AG04449 (cell line): Measurements from ENCODE around the gene MYADML2.

ENCODE experiments used
- CTCF ChIA-PET: fragments of 350-600 bp; formaldehyde crosslinking; extraction: SDS; loops from one replicate; lab custom pipeline; 2021; ENCODE audit warnings: antibody characterized with exemption; lab: Yijun Ruan, JAX
- POLR2A ChIA-PET: fragments of 400-600, 350-600 bp; formaldehyde crosslinking; extraction: SDS; loops from one replicate; lab custom pipeline; 2020; ENCODE audit warnings: antibody characterized with exemption, inconsistent platforms; lab: Yijun Ruan, JAX
- DNase-seq: peaks from one replicate; pipeline ENCODE4 v3.0.0-alpha.2; 2010; ENCODE audit warnings: low read depth, low spot score
- H3K4me3 ChIP-seq: 2 replicates; pipeline ENCODE4 v1.5.1; 2011; ENCODE audit warnings: low read depth, mild to moderate bottlenecking, control low read depth, low read length
- TF ChIP-seq, protein P1 (sequence below): IDR thresholded peaks from one replicate; pipeline ENCODE4 v1.5.1; 2011; ENCODE audit warnings: mild to moderate bottlenecking, moderate library complexity, low read length, control low read depth, inconsistent platforms; ENCODE audit not compliant: insufficient read depth; ENCODE audit errors: missing control alignments

MYADML2 gene

DNA sequence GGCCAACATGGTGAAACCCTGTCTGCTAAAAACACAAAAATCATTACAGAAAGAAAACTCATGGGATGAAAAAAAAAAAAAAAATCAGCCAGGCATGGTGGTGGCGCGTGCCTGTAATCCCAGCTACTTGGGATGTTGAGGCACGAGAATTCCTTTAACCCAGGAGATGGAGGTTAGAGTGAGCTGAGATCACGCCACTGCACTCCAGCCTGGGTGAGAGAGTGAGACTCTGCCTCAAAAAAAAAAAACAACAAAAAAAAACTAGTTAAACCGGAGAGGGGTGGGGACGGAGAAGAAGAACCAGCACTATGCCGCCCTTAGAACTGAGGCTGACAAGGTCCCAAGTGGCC lies 21.3 kb upstream of the MYADML2 start:
- DNase-seq, result no peak
- TF ChIP-seq, protein P1, sequence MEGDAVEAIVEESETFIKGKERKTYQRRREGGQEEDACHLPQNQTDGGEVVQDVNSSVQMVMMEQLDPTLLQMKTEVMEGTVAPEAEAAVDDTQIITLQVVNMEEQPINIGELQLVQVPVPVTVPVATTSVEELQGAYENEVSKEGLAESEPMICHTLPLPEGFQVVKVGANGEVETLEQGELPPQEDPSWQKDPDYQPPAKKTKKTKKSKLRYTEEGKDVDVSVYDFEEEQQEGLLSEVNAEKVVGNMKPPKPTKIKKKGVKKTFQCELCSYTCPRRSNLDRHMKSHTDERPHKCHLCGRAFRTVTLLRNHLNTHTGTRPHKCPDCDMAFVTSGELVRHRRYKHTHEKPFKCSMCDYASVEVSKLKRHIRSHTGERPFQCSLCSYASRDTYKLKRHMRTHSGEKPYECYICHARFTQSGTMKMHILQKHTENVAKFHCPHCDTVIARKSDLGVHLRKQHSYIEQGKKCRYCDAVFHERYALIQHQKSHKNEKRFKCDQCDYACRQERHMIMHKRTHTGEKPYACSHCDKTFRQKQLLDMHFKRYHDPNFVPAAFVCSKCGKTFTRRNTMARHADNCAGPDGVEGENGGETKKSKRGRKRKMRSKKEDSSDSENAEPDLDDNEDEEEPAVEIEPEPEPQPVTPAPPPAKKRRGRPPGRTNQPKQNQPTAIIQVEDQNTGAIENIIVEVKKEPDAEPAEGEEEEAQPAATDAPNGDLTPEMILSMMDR, result no peak
- CTCF ChIA-PET, result interaction anchor here (1.1 to 3.7 kb wide), 6 partner anchors 8 to 62 kb away, joined by 3 to 30 read pairs (median 11); partner anchors contain the start of genes CENPX, LRRC45 and RAC3
- H3K4me3 ChIP-seq, result no peak overlapping the region
- POLR2A ChIA-PET, result no interaction called here

DNA sequence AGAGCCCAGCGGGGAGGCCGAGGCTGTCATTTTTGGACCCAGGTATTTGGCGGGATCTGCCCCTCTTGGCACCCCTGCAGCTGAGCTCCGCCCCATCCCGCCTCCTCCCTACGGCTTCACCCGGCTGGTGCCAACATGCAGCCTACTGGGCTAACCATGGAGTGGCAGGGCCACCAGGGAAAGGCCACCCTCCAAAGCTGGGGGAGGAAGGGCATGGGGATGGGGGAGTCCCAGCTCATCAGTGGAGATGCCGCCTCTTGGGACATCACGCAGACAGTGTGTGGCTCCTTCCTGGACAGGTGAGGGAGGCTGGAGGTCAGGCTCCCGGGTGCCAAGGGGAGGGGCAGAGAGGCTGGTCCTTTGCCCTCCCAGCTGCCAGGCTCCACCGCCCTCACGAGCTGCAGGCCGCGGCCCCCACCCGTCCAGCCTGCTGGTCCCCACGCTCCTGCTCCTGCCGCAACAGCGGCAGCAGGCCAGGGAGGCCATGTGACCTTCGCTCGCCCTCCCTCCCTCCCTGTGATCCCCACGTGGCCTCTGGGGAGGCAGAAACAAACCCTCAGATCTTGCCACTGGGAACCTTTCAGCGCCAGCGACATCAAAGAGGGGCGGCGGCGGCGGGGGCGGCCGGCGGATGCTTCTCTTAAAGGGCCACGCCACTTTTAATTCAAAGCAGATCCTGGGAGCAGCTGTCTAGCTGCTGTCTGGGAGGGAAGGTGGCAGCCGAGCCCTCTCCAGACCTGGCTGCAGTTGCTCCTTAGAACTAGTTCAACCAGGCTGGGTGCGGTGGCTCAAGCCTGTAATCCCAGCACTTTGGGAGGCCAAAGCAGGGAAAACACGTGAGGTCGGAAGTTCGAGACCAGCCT lies 20.7 kb upstream of the MYADML2 start:
- DNase-seq, result no peak
- TF ChIP-seq, protein P1, result no peak

DNA sequence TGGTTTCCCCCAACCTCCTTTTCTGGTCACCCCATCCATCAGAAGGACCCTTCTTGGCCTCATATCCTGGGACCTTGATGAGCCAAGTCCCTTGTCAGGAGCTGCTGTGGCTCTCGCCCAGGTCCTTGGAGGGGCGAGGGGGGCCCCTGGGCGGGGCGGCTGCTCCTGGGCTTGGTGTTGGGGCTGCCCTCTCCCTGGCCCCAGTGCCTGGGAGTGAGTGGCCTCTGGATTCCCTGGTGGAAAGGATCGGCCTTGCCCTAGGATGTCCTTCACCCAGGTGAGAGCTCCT lies 20.2 kb upstream of the MYADML2 start:
- H3K4me3 ChIP-seq, result no peak overlapping the region
- DNase-seq, result no peak
- ChIA-PET CTCF (interaction anchor here (1.1 to 3.7 kb wide), 6 partner anchors 8 to 64 kb away, joined by 3 to 30 read pairs (median 11); partner anchors contain the start of genes CENPX, LRRC45 and RAC3), POLR2A (interaction anchor here (0.7 kb wide), 1 partner anchor 10 kb away, joined by 3 read pairs; no protein-coding TSS in a partner anchor)
- TF ChIP-seq, protein P1, result no peak

More for the DNA sequence above, 20.7 kb upstream of the MYADML2 start:
- POLR2A ChIA-PET, result no interaction called here
- H3K4me3 ChIP-seq, result no peak overlapping the region; the same call in 1 of the 2 replicates
- CTCF ChIA-PET, result interaction anchor here (1.1 to 3.7 kb wide), 7 partner anchors 8 to 63 kb away, joined by 3 to 30 read pairs (median 7); partner anchors contain the start of genes CENPX, LRRC45 and RAC3

DNA sequence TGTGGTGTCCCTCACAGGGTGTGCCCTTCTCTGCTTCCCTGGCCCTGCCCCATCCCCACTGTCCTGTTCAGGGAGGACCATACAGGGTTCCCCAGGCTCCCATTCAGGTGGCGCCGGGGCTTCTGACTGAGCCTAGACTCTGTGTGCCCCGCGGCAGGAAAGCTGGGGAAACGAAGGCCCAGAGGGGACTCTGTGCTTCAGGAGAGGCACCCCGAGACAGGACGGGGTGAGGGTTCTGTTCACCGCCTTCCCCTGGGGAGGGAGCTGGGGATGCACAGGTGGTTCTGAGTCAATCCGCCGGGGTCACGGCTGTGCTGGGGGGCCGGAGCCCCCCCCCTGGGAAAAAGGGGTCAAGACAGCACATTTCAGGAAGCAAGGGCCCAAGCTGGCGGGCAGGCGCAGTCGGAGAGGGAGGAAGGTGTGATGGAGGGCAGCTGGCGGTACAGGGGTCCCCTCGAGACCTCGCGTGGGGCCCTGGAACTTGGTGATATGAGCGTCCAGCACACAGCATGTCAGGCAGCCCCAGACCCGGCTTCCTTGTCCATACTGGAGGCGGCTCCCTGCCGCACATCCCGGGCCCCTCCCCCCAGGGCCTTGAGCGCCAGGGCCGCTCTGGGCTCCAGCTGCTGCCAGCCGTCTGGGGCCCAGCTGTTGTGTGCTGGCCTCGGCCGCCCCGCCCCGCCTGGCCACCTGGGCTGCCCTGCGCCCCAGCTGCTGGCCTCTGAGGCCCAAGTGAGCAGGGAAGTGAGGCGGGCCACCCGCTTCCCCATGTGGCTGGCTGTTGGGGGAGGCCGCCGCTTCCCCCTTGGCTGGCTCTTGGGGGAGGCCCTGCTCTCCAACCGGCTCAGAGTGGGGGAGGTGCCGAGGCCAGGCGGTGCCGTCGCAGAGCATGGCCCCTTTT lies 19.6 kb upstream of the MYADML2 start:
- CTCF ChIA-PET, result interaction anchor here (1.3 to 3.7 kb wide), 3 partner anchors 12 to 54 kb away, joined by 3 to 30 read pairs (median 15); partner anchors contain the start of genes CENPX and LRRC45
- TF ChIP-seq, protein P1, result no peak
- no peak overlapping the region for H3K4me3 ChIP-seq
- DNase-seq, result no peak
- POLR2A ChIA-PET, result interaction anchor here (0.7 kb wide), 1 partner anchor 10 kb away, joined by 3 read pairs; no protein-coding TSS in a partner anchor

DNA sequence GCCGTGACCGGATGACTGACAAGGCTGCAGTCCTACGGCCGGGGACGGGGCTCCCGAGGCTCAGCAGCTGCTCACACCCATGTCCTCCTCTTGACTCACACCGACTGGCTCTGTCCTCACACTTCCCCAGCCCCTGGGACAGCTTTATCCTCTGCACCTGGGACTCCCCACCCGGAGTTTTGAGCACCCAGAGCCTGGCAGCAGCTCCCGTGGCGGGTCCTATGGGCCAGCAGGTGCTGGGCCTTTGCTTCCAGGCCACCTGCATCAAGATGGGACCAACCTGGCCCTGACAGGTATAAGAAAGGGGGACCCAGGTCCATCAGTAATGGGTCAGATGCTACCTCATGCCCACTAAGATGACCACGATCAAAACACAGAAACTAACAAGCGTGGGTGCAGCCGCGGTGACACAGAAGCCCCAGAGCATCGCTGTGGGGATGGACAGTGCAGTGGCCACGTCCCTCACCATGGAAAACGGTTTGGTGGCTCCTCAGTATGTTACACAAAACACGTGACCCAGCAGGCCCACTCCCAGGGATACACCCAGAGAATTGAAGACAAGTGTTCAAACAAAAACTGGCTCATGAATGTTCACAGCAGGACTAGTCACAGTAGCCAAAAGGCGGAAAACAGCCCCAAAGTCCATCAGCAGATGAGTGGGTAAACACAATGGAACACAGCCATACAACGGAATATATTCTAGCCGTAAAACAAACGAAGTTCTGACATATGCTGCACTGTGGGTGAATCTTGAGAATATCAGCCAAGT lies 17.2 kb upstream of the MYADML2 start:
- ChIA-PET POLR2A (no interaction called here), CTCF (interaction anchor here (0.9 to 7.0 kb wide), 3 partner anchors 8 to 66 kb away, joined by 3 to 290 read pairs (median 4); partner anchors contain the start of genes CENPX and LRRC45)
- H3K4me3 ChIP-seq, result no peak overlapping the region
- TF ChIP-seq, protein P1, result no peak
- no peak for DNase-seq
